HG03439 (cell line): ENCODE data around the gene IZUMO1R.
"Not testable (repeated sequence)": the region's sequence is repeated elsewhere in the genome, so short reads cannot be mapped to it uniquely, and the experiment has no call there.

Experiments used
- ATAC-seq: cut with Tn5 transposase; IDR thresholded peaks from one replicate; pipeline ENCODE4 v1.9.1; 2021; ENCODE audit warnings: mild to moderate bottlenecking, moderate library complexity; ENCODE audit not compliant: unreplicated experiment

The IZUMO1R gene

DNA sequence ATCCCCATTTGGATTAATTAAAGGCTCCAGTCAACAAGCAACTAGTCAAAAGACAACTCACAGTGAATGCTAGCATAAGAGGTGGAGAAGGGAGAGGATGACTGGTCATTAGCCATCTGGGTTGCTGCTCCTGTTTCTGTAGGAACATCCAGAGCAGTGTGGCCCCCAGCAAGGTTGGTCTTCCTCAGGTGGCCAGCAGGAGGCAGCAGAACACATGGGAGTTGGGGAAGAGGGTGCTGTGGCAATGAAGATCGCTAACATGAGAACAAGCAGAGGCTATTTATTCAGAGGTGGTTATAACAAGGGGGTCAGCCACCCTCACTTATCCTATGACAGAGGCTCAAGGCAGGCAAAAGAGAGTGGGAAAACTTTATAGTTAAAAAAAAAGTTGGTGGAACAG is 21.3 kb downstream of the IZUMO1R start:
- ATAC-seq = no peak

GRCh38 chr11:94326947-94327346 is 22.6 kb downstream of the IZUMO1R start:
- no peak for ATAC-seq

- no peak for ATAC-seq
Observed at GRCh38 chr11:94328587-94329080, 24.3 kb downstream of the IZUMO1R start.

GRCh38 chr11:94329501-94329900 is 25.1 kb downstream of the IZUMO1R start:
- no peak for ATAC-seq

- no peak for ATAC-seq
Observed at GRCh38 chr11:94330789-94331188, 26.4 kb downstream of the IZUMO1R start.

DNA sequence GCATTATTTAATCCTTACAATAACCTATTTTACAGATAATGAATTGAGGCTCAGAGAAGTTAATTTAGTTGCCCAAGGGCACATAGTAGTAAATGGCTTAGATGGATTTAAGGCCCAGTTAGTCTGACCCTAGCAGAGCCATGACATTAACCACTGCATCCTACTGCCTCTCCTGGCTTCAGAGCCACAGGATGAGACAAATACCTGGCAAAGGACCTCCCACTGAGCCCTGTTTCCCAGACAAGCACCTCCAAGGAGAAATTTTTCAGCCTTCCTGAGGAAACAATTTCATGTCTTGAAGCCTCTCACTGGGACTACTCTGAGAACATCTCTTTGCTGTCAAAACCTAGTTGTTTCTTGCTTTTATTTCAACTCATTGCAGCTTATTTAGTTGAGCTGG is 28.4 kb downstream of the IZUMO1R start:
- ATAC-seq = no peak

GRCh38 chr11:94336033-94336432 is 31.7 kb downstream of the IZUMO1R start:
- ATAC-seq = no peak

DNA sequence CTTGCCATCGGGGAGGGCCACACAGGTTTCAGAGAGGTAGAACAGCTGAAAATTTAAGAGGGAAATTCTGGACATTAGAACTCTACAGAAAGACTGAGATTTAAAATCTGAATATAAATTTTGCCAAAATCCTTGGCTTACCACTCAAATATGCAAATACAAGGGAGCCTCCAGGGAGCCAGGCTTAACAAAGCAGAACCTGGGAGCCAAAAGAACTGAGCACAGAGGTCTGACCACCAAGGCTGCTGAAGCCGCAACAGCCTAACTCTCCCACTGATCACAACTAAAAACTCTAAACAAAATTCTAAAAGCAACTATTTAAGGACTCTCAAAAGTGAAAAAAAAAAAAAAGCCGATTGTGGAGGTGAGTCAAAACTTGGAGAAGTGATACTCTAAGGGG is 34.3 kb downstream of the IZUMO1R start:
- ATAC-seq = no peak

GRCh38 chr11:94342250-94342649 is 37.9 kb downstream of the IZUMO1R start:
- no peak for ATAC-seq

GRCh38 chr11:94343495-94343894 is 39.1 kb downstream of the IZUMO1R start:
- ATAC-seq = no peak

GRCh38 chr11:94346311-94346710 is 41.9 kb downstream of the IZUMO1R start:
- not testable (repeated sequence) for ATAC-seq

DNA sequence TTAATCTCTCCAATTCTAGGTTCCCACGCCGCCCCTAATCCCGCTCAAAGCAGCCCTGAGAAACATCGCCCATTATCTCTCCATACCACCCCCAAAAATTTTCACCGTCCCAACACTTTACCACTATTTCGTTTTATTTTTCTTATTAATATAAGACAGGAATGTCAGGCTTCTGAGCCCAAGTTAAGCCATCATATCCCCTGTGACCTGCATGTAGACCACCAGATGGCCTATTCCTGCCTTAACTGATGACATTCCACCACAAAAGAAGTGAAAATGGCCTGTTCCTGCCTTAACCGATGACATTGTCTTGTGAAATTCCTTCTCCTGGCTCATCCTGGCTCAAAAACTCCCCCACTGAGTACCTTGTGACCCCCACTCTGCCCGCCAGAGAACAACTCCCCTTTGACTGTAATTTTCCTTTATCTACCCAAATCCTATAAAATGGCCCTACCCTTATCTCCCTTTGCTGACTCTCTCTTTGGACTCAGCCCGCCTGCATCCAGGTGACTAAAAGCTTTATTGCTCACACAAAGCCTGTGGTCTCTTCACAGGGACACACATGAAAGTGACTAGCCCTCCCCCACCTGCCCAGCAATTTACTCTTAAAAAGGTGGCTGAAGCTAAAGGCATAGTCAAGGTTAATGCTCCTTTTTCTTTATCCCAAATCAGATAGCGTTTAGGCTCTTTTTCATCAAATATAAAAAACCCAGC is 46.6 kb downstream of the IZUMO1R start:
- not testable (repeated sequence) for ATAC-seq
